Common myeloid progenitor, CD34-positive (primary cell): ENCODE results near the gene BTBD6.
"Not testable (repeated sequence)": the region's sequence is repeated elsewhere in the genome, so short reads cannot be mapped to it uniquely, and the experiment has no call there.

Experiments used
- CTCF ChIA-PET: fragments of 350-600 bp; sonication (Branson Sonifier 250); formaldehyde crosslinking; loops from one replicate; lab custom pipeline; 2021; ENCODE audit warnings: antibody characterized with exemption; lab: Charles Lee
- POLR2A ChIA-PET: fragments of 350-600 bp; sonication (Branson Sonifier 250); formaldehyde crosslinking; loops from one replicate; lab custom pipeline; 2021; ENCODE audit warnings: antibody characterized with exemption; lab: Charles Lee
- DNase-seq, 3 donors: peaks; one replicate each; pipeline versions ENCODE4 v3.0.0 to v3.0.0-alpha.2; 2013
- H3K27ac ChIP-seq, 2 experiments: 1 replicate in 1 of 2; 2 replicates in 1 of 2; pipeline ENCODE4 v1.7.0; 2013; ENCODE audit warnings: inconsistent platforms in 2 of 2, low read length in 2 of 2, mild to moderate bottlenecking in 2 of 2, low read depth in 1 of 2, moderate library complexity in 1 of 2; ENCODE audit not compliant: severe bottlenecking in 2 of 2, insufficient read depth in 1 of 2, poor library complexity in 1 of 2
- H3K27me3 ChIP-seq, 5 experiments: replicated peaks in 2 of 5; 1 replicate in 3 of 5; 2 replicates in 2 of 5; pipeline versions ENCODE4 v1.6.1 to v1.7.0; 2013; ENCODE audit warnings: low read length in 4 of 5, mild to moderate bottlenecking in 2 of 5, moderate library complexity in 2 of 5, inconsistent platforms in 1 of 5; ENCODE audit not compliant: insufficient read depth in 5 of 5, control insufficient read depth in 4 of 5
- H3K36me3 ChIP-seq, 4 experiments: 1 replicate in 2 of 4; 2 replicates in 2 of 4; pipeline versions ENCODE4 v1.6.1 to v1.7.0; 2013; ENCODE audit warnings: low read length in 3 of 4, control low read depth in 1 of 4, mild to moderate bottlenecking in 1 of 4; ENCODE audit not compliant: control insufficient read depth in 4 of 4, insufficient read depth in 4 of 4
- H3K4me1 ChIP-seq, 4 experiments: 1 replicate in 3 of 4; 2 replicates in 1 of 4; pipeline versions ENCODE4 v1.6.1 to v1.7.1; 2013; ENCODE audit warnings: low read length in 3 of 4, mild to moderate bottlenecking in 3 of 4, control low read depth in 1 of 4, inconsistent platforms in 1 of 4, moderate library complexity in 1 of 4; ENCODE audit not compliant: control insufficient read depth in 4 of 4, insufficient read depth in 4 of 4; ENCODE audit errors: control extremely low read depth in 1 of 4
- H3K4me3 ChIP-seq, 7 experiments: 1 replicate in 4 of 7; 2 replicates in 3 of 7; pipeline versions ENCODE4 v1.5.1 to v1.7.0; 2013; ENCODE audit warnings: mild to moderate bottlenecking in 7 of 7, low read length in 6 of 7, moderate library complexity in 6 of 7, inconsistent platforms in 2 of 7, low read depth in 2 of 7, control low read depth in 1 of 7; ENCODE audit not compliant: insufficient read depth in 4 of 7, control insufficient read depth in 1 of 7; ENCODE audit errors: extremely low read depth in 1 of 7
- H3K9me3 ChIP-seq, 5 experiments: 1 replicate in 4 of 5; 2 replicates in 1 of 5; pipeline versions ENCODE4 v1.6.1 to v1.7.1; 2013; ENCODE audit warnings: low read length in 4 of 5, mild to moderate bottlenecking in 2 of 5, inconsistent platforms in 1 of 5, low read depth in 1 of 5, moderate library complexity in 1 of 5; ENCODE audit not compliant: control insufficient read depth in 4 of 5, insufficient read depth in 2 of 5; ENCODE audit errors: control extremely low read depth in 1 of 5
- WGBS: methylation state at CpG from one replicate; pipeline ENCODE4 v1.1.5; 2013; ENCODE audit not compliant: insufficient coverage; 5-methylcytosine and 5-hydroxymethylcytosine counted together

The BTBD6 gene

GRCh38 chr14:105274637-105275036 lies 26.3 kb downstream of the BTBD6 start:
- no peak for DNase-seq
- POLR2A ChIA-PET = interaction anchor here (1.1 kb wide), 1 partner anchor 20 kb away, joined by 3 read pairs; no protein-coding TSS in a partner anchor
- Histone ChIP-seq H3K4me3 (no peak overlapping the region), H3K36me3 (peaks cover 0 to 20% (median 9%) of the 10 kb centered on the region in 4 experiments), H3K27me3 (no peaks in the 10 kb centered on the region), H3K4me1 (no peaks in the 10 kb centered on the region), H3K27ac (no peak overlapping the region), H3K9me3 (no peaks in the 10 kb centered on the region)
- CTCF ChIA-PET = interaction anchor here (0.8 to 1.8 kb wide), 4 partner anchors 11 to 185 kb away, joined by 3 to 5 read pairs (median 4); no protein-coding TSS in a partner anchor
- 100% methylated on average over 2 of the region's 6 CpGs for WGBS

- H3K27ac ChIP-seq = no peak overlapping the region
- no peaks in the 10 kb centered on the region for H3K27me3 ChIP-seq
- H3K4me1 ChIP-seq = no peaks in the 10 kb centered on the region
- ChIA-PET CTCF (interaction anchor here (0.7 to 1.8 kb wide), 5 partner anchors 8 to 186 kb away, joined by 3 to 5 read pairs (median 4); no protein-coding TSS in a partner anchor), POLR2A (interaction anchor here (0.6 to 1.1 kb wide), 2 partner anchors 19 kb away, joined by 3 read pairs; no protein-coding TSS in a partner anchor)
- DNase-seq = no peak
- peaks cover 0 to 25% (median 13%) of the 10 kb centered on the region in 4 experiments for H3K36me3 ChIP-seq
- 96% methylated on average over 11 of the region's 16 CpGs for WGBS
- no peak overlapping the region for H3K4me3 ChIP-seq
- H3K9me3 ChIP-seq = no peaks in the 10 kb centered on the region
Measured at GRCh38 chr14:105275267-105275946, 27.1 kb downstream of the BTBD6 start.

DNA sequence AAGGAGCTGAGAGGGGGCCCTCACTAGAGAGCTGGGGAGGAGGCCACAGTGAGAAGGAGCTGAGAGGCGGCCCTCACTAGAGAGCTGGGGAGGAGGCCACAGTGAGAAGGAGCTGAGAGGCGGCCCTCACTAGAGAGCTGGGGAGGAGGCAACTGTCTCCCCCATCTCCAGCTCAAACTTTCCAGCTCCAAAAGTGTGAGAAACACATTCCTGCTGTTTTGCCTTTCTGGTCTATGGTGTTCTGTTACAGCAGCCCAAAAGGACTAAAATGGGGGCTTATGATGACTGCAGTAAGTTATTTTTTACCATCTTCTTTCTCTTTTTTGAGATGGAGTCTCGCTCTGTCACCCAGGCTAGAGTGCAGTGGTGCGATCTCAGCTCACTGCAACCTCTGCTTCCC lies 29.1 kb downstream of the BTBD6 start:
- H3K27ac ChIP-seq, H3K27me3 ChIP-seq, H3K4me3 ChIP-seq, DNase-seq, H3K9me3 ChIP-seq, POLR2A ChIA-PET: not testable (repeated sequence)
- CTCF ChIA-PET = interaction anchor here (1.2 kb wide), 1 partner anchor 24 kb away, joined by 3 read pairs; no protein-coding TSS in a partner anchor
- Histone ChIP-seq H3K36me3 (peaks cover 0 to 19% (median 9%) of the 10 kb centered on the region in 4 experiments), H3K4me1 (peaks cover 0 to 11% (median 5%) of the 10 kb centered on the region in 4 experiments)
- 100% methylated on average over 1 of the region's 4 CpGs for WGBS

- no peak overlapping the region for H3K4me3 ChIP-seq
- ChIA-PET POLR2A (no interaction called here), CTCF (interaction anchor here (1.0 to 2.4 kb wide), 4 partner anchors 9 to 21 kb away, joined by 3 to 6 read pairs (median 4); no protein-coding TSS in a partner anchor)
- H3K9me3 ChIP-seq = no peaks in the 10 kb centered on the region
- WGBS = 84% methylated on average over 18 of the region's 18 CpGs
- no peak overlapping the region for H3K27ac ChIP-seq
- no peaks in the 10 kb centered on the region for H3K27me3 ChIP-seq
- H3K4me1 ChIP-seq = peaks cover 0 to 33% (median 25%) of the 10 kb centered on the region in 4 experiments
- H3K36me3 ChIP-seq = peaks cover 0 to 17% (median 9%) of the 10 kb centered on the region in 4 experiments
- DNase-seq = no peak
Measured at GRCh38 chr14:105279642-105280361, 31.5 kb downstream of the BTBD6 start.

GRCh38 chr14:105280525-105280924 lies 32.2 kb downstream of the BTBD6 start:
- Histone ChIP-seq H3K27ac (no peak overlapping the region), H3K27me3 (no peaks in the 10 kb centered on the region), H3K9me3 (no peaks in the 10 kb centered on the region), H3K4me3 (no peak overlapping the region), H3K4me1 (peaks cover 0 to 37% (median 30%) of the 10 kb centered on the region in 4 experiments), H3K36me3 (peaks cover 0 to 17% (median 13%) of the 10 kb centered on the region in 4 experiments)
- CTCF ChIA-PET = interaction anchor here (1.0 to 2.4 kb wide), 3 partner anchors 10 to 14 kb away, joined by 4 to 6 read pairs (median 5); no protein-coding TSS in a partner anchor
- POLR2A ChIA-PET = no interaction called here
- no peak for DNase-seq
- 93% methylated on average over 9 of the region's 21 CpGs for WGBS

- Histone ChIP-seq H3K9me3 (no peaks in the 10 kb centered on the region), H3K36me3 (peaks cover 0 to 17% (median 15%) of the 10 kb centered on the region in 4 experiments), H3K4me1 (peaks cover 0 to 42% (median 33%) of the 10 kb centered on the region in 4 experiments), H3K27me3 (no peaks in the 10 kb centered on the region), H3K4me3 (no peak overlapping the region), H3K27ac (no peak overlapping the region)
- POLR2A ChIA-PET = interaction anchor here (0.8 kb wide), 1 partner anchor 193 kb away, joined by 3 read pairs; no protein-coding TSS in a partner anchor
- CTCF ChIA-PET = interaction anchor here (0.6 to 1.4 kb wide), 4 partner anchors 9 to 70 kb away, joined by 3 to 4 read pairs (median 4); no protein-coding TSS in a partner anchor
- peak in 2 of 3 donors; percentile 60 to 62 for DNase-seq
- 73% methylated on average over 17 of the region's 23 CpGs for WGBS
Measured at GRCh38 chr14:105281371-105282097, 33.2 kb downstream of the BTBD6 start.
